D721Med (cell line): ENCODE data around the gene VASP.

Experiments
- DNase-seq: peaks from one replicate; pipeline ENCODE4 v3.0.0; 2011; ENCODE audit warnings: low spot score; ENCODE audit not compliant: insufficient read length
- FAIRE-seq: peaks from 2 replicates; lab custom pipeline; 2011; peaks lifted over from hg19 to GRCh38; lab: Jason Lieb, UNC
- CTCF ChIP-seq: IDR thresholded peaks from 2 replicates; pipeline ENCODE4 v1.5.1; 2012; ENCODE audit warnings: mild to moderate bottlenecking, control low read depth; ENCODE audit not compliant: insufficient read depth; ENCODE audit errors: missing control alignments

The VASP gene

GRCh38 chr19:45473682-45474605, 33.3 kb upstream of the VASP start:
- DNase-seq (no peak), FAIRE-seq (no peak)
- no peak for TF ChIP-seq CTCF

DNA sequence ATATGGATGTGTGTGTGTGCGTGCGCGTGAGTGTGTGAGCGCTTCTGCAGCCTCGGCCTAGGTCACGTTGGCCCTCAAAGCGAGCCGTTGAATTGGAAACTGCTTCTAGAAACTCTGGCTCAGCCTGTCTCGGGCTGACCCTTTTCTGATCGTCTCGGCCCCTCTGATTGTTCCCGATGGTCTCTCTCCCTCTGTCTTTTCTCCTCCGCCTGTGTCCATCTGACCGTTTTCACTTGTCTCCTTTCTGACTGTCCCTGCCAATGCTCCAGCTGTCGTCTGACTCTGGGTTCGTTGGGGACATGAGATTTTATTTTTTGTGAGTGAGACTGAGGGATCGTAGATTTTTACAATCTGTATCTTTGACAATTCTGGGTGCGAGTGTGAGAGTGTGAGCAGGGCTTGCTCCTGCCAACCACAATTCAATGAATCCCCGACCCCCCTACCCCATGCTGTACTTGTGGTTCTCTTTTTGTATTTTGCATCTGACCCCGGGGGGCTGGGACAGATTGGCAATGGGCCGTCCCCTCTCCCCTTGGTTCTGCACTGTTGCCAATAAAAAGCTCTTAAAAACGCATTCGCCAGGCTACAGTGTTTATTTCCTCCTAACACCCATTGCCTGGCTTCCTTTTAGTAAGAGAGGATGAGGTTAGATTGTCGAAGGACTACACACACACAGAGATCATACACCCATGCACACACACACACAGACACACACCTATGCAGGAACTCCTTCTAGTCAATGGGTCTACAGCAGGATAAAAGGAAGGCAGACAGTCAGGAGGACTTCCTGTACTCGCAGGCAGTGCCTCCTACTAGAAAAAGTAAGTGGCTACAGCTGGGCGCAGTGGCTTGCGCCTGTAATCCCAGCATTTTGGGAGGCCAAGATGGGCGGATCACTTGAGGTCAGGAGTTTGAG, 32.4 kb upstream of the VASP start:
- FAIRE-seq (no peak), DNase-seq (no peak)
- TF ChIP-seq CTCF: no peak

DNA sequence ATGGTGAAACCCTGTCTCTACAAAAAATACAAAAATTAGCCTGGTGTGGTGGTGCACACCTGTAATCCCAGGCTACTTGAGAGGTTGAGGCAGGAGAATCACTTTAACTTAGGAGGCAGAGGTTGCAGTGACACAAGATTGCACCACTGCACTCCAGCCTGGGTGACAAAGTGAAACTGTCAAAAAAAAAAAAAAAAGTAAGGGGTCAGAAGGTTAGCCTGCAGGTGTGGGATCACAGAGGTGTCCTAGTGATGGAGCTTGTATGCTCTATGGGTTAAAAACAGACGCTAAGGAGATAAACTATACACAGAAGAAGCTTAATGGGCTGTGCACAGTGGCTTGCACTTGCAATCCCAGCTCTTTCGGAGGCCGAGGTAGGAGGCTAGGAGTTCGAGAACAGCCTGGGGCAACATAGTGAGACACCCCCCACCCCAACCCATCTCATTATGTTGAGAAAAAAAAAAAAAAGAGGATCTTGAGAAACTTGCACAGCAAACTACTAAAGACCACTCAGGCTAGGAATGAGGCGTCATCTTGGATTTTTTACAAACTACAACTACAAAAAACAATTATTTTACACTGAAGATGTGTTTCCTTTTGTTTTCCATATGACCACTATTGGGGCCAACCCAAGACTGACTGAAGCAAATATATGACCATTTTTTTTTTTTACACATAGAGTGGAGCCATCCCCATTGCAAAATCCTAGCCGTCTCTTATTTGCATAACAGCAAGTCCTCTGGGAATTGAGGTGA, 31.6 kb upstream of the VASP start:
- TF ChIP-seq CTCF: no peak
- FAIRE-seq (no peak), DNase-seq (no peak)

- FAIRE-seq (no peak), DNase-seq (no peak)
- TF ChIP-seq CTCF: no peak
These were observed 31.0 kb upstream of the VASP start for GRCh38 chr19:45476304-45476703.

DNA sequence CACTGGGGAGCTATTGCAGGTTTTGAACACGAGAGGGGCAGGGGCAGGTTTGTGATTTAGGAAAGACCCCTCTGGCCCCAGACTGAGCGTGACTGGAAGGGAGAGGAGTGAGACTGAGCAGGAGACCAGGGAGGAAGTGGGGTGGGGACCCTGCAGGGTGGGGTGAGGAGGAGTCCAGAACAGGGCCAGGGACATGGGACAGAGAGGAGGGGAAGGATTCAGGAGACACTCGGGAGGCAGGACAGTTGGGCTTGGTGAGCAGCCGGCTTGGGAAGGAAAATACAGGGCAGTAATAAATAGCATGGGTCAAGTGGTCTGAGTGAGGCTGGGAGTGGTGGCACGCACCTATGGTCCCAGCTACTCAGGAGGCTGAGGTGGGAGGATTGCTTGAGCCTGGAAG, 30.1 kb upstream of the VASP start:
- no peak for TF ChIP-seq CTCF
- DNase-seq: no peak
- no peak for FAIRE-seq

GRCh38 chr19:45477713-45478453, 29.4 kb upstream of the VASP start:
- no peak for TF ChIP-seq CTCF
- DNase-seq (no peak), FAIRE-seq (no peak)
